ENCODE results near the gene CDH2.
A peak's percentile ranks its signal among the peaks of the same experiment; 100 is the strongest.

CDH2 gene

GRCh38 chr18:28168725-28169124 lies 8.2 kb downstream of the CDH2 start:
- DNase-seq (ENCODE audit: low spot score), result no peak

GRCh38 chr18:28167835-28168349 lies 9.0 kb downstream of the CDH2 start:
- DNase-seq (ENCODE audit: low spot score), result no peak

- DNase-seq (ENCODE audit: low spot score), result no peak
Observed at GRCh38 chr18:28164771-28165483, 12.0 kb downstream of the CDH2 start.

- DNase-seq (ENCODE audit: low spot score), result peak; percentile 11
Observed at GRCh38 chr18:28163201-28163775, 13.6 kb downstream of the CDH2 start.

- peak; percentile 44 for DNase-seq (ENCODE audit: low spot score)
Observed at GRCh38 chr18:28161608-28162599, 15.0 kb downstream of the CDH2 start.

- no peak for DNase-seq (ENCODE audit: low spot score)
Observed at GRCh38 chr18:28159055-28159454, 17.9 kb downstream of the CDH2 start.

- DNase-seq (ENCODE audit: low spot score), result no peak
Observed at GRCh38 chr18:28158083-28158581, 18.8 kb downstream of the CDH2 start.

- no peak for DNase-seq (ENCODE audit: low spot score)
Observed at GRCh38 chr18:28153485-28154065, 23.4 kb downstream of the CDH2 start.

GRCh38 chr18:28152754-28153153 lies 24.2 kb downstream of the CDH2 start:
- DNase-seq (ENCODE audit: low spot score), result no peak

GRCh38 chr18:28152354-28152753 lies 24.6 kb downstream of the CDH2 start:
- no peak for DNase-seq (ENCODE audit: low spot score)

- DNase-seq (ENCODE audit: low spot score), result no peak
Observed at GRCh38 chr18:28151434-28151833, 25.5 kb downstream of the CDH2 start.

GRCh38 chr18:28150925-28151324 lies 26.0 kb downstream of the CDH2 start:
- no peak for DNase-seq (ENCODE audit: low spot score)

- no peak for DNase-seq (ENCODE audit: low spot score)
Observed at GRCh38 chr18:28149810-28150420, 27.0 kb downstream of the CDH2 start.

- no peak for DNase-seq (ENCODE audit: low spot score)
Observed at GRCh38 chr18:28147674-28148171, 29.2 kb downstream of the CDH2 start.

GRCh38 chr18:28143725-28144124 lies 33.2 kb downstream of the CDH2 start:
- DNase-seq (ENCODE audit: low spot score), result no peak

GRCh38 chr18:28138816-28139215 lies 38.1 kb downstream of the CDH2 start:
- no peak for DNase-seq (ENCODE audit: low spot score)

GRCh38 chr18:28136071-28136470 lies 40.9 kb downstream of the CDH2 start:
- no peak for DNase-seq (ENCODE audit: low spot score)

- DNase-seq (ENCODE audit: low spot score), result no peak
Observed at GRCh38 chr18:28134774-28135173, 42.2 kb downstream of the CDH2 start.

- DNase-seq (ENCODE audit: low spot score), result no peak
Observed at GRCh38 chr18:28132084-28132483, 44.8 kb downstream of the CDH2 start.

GRCh38 chr18:28128659-28128980 lies 48.3 kb downstream of the CDH2 start:
- DNase-seq (ENCODE audit: low spot score), result no peak

All from AG08396 (cell line).